Mammary epithelial cell (primary cell): ENCODE results near the gene KLC1.

Experiments
- EZH2 ChIP-seq: IDR thresholded peaks from 2 replicates; pipeline ENCODE4 v1.6.1; 2012; ENCODE audit warnings: low read length, inconsistent platforms, borderline replicate concordance
- TF ChIP-seq, protein P1 (sequence below), 2 donors: IDR thresholded peaks in 1 of 2; conservative IDR thresholded peaks in 1 of 2; 2 replicates each; pipeline ENCODE4 v1.5.1; 2011 to 2012; ENCODE audit warnings: inconsistent platforms in 2 of 2, low read length in 2 of 2, mild to moderate bottlenecking in 2 of 2, control low read depth in 1 of 2, low read depth in 1 of 2; ENCODE audit not compliant: insufficient read depth in 1 of 2; ENCODE audit errors: extremely low read depth in 1 of 2

- TF ChIP-seq, protein P1, sequence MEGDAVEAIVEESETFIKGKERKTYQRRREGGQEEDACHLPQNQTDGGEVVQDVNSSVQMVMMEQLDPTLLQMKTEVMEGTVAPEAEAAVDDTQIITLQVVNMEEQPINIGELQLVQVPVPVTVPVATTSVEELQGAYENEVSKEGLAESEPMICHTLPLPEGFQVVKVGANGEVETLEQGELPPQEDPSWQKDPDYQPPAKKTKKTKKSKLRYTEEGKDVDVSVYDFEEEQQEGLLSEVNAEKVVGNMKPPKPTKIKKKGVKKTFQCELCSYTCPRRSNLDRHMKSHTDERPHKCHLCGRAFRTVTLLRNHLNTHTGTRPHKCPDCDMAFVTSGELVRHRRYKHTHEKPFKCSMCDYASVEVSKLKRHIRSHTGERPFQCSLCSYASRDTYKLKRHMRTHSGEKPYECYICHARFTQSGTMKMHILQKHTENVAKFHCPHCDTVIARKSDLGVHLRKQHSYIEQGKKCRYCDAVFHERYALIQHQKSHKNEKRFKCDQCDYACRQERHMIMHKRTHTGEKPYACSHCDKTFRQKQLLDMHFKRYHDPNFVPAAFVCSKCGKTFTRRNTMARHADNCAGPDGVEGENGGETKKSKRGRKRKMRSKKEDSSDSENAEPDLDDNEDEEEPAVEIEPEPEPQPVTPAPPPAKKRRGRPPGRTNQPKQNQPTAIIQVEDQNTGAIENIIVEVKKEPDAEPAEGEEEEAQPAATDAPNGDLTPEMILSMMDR (conservative IDR thresholded peaks at IDR 0.05 in 1 of 2, IDR thresholded peaks at IDR 0.05 in 1 of 2; ENCODE audit: extremely low read depth in 1 of 2, insufficient read depth in 1 of 2, low read depth in 1 of 2, low read length in 2 of 2): no peak
- no peak for TF ChIP-seq EZH2
Measured at GRCh38 chr14:103663506-103663905, 34.5 kb downstream of the KLC1 start.
